ENCODE data around the gene AKNA.

DNA sequence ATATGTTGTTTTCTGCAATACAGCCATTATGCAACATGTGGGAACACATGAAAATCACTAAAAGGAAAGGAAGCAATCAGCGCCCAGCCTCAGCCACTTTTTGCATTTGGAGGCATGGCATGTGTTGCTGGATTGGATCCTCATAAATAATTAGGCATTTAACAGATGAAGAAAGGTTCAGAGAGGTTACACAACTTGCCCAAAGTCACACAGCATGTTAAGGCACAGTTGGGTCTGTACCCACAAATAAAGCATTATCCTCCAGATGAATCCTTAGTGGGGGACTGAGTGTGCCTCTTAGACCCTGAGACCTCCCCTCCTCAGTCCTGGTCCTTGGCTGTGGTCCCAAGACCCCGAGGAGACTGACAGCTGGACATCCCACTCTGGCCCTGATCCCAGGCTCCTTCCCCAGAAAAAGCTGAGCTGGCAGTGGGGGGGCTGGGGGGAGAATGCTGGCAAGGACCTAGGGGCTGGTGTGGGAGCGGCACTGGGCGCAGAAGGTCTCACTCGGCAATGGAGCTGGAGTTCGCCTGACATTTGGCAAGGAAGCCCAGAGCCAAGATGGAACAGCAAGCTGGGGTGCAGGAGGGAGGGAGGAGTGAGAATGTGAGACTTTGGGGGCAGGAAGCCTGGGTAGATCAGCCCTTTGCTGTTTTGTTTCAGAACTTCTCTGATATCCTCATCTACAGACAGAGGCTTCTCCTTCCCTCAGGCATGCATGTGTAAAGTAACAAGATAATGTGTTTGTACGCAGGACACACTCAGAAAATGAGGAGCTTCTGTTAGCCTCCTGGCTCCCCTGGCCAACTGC is 6.9 kb upstream of the AKNA start:
- TF ChIP-seq, protein P1, sequence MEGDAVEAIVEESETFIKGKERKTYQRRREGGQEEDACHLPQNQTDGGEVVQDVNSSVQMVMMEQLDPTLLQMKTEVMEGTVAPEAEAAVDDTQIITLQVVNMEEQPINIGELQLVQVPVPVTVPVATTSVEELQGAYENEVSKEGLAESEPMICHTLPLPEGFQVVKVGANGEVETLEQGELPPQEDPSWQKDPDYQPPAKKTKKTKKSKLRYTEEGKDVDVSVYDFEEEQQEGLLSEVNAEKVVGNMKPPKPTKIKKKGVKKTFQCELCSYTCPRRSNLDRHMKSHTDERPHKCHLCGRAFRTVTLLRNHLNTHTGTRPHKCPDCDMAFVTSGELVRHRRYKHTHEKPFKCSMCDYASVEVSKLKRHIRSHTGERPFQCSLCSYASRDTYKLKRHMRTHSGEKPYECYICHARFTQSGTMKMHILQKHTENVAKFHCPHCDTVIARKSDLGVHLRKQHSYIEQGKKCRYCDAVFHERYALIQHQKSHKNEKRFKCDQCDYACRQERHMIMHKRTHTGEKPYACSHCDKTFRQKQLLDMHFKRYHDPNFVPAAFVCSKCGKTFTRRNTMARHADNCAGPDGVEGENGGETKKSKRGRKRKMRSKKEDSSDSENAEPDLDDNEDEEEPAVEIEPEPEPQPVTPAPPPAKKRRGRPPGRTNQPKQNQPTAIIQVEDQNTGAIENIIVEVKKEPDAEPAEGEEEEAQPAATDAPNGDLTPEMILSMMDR (IDR thresholded peaks at IDR 0.05): no peak
- no peak for TF ChIP-seq POLR2A (IDR thresholded peaks at IDR 0.05)
